GM18508 (cell line): ENCODE results near the gene PTPN20.
"Not testable (repeated sequence)": the region's sequence is repeated elsewhere in the genome, so short reads cannot be mapped to it uniquely, and the experiment has no call there.

Experiments
- ATAC-seq: cut with Tn5 transposase; IDR thresholded peaks from one replicate; pipeline ENCODE4 v1.9.1; 2021; ENCODE audit warnings: moderate number of reproducible peaks; ENCODE audit not compliant: insufficient read depth, unreplicated experiment

The PTPN20 gene

DNA sequence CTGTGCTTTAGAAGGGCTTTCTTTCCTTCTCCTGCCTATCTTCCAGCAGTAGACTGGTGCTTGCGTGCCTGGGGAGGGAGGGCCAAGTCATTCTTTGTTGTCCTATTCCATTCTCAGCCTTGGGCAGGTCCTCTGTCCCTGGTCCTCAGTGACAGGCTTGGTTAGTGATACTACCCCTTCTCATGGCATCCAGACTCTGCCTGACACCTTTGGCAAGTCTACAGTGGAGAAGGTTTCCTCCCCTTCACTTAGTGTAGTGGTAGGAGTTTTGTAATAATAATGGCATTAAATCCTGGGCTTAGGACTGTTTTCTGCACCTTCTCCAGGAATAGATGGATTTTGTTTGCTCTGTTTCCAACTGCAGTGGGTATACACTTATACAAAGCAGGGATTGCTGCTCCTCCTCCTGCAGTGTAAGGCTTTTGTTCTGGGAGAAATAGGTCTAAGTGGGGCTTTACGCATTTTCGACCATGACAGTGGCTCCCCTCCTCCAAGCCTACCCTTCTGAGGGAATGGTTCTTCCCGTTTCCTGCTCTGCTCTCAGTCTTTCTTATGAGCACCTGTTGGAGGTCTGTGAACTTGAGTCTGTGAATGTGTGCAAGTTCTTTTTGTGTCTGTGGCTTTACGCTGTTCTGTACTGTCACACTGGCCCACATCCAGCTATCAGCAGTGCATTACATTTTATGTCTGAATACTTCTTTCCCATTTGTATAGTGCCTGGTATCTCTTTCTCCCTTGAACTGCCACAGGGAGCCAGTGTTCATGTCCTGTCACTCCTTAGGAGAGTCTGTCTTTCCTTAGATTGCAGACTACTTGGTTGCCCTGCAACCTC, 37.7 kb downstream of the PTPN20 start:
- not testable (repeated sequence) for ATAC-seq

GRCh38 chr10:46952540-46952939, 41.3 kb downstream of the PTPN20 start:
- ATAC-seq = not testable (repeated sequence)

GRCh38 chr10:46960742-46961141, 49.5 kb downstream of the PTPN20 start:
- not testable (repeated sequence) for ATAC-seq

- not testable (repeated sequence) for ATAC-seq
Observed at GRCh38 chr10:46963356-46963755, 52.1 kb downstream of the PTPN20 start.

- not testable (repeated sequence) for ATAC-seq
Observed at GRCh38 chr10:46967013-46967412, 55.8 kb downstream of the PTPN20 start.

DNA sequence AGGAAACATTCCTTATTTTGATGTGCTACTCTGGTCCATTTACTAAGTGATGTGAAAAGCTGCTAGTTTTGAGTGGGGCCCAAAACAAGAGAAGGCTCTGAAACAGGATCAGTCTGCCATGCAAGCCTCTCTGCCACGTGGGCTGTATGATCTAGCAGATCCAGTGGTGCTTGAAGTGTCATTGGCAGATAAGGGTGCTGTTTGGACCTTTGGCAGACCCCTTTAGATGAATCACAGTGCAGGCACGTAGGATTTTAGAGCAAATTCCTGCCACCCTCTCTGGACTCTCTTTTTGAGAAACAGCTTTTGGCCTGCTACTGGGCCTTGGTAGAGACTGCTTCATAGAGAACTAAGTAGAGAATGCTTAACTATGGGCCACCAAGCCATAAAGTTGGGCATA, 69.0 kb downstream of the PTPN20 start:
- not testable (repeated sequence) for ATAC-seq

DNA sequence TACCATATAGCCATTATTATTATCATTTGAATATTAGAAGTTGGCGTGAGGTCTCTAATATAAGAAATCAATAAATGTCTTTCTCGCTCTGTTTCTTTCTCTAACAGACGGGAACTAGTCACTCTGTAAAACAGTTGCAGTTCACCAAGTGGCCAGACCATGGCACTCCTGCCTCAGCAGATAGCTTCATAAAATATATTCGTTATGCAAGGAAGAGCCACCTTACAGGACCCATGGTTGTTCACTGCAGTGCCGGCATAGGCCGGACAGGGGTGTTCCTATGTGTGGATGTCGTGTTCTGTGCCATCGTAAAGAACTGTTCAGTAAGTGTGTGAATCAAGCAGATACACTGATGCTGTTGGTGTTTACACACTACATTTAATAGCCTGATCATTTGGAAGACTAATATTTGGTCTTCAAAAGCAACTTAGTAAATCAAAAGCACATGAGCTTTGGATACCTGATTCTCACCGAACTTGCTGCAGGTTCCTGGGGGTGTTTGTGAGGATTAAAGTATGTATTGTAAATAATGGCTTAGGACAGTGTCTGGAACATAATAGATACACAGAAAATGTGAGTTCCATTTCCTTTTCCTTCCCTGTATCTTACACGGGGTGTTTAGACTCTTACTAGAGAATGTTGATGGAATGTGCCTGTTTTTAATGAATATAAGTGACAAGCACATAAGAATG, 76.2 kb downstream of the PTPN20 start:
- peak; percentile 89 for ATAC-seq

DNA sequence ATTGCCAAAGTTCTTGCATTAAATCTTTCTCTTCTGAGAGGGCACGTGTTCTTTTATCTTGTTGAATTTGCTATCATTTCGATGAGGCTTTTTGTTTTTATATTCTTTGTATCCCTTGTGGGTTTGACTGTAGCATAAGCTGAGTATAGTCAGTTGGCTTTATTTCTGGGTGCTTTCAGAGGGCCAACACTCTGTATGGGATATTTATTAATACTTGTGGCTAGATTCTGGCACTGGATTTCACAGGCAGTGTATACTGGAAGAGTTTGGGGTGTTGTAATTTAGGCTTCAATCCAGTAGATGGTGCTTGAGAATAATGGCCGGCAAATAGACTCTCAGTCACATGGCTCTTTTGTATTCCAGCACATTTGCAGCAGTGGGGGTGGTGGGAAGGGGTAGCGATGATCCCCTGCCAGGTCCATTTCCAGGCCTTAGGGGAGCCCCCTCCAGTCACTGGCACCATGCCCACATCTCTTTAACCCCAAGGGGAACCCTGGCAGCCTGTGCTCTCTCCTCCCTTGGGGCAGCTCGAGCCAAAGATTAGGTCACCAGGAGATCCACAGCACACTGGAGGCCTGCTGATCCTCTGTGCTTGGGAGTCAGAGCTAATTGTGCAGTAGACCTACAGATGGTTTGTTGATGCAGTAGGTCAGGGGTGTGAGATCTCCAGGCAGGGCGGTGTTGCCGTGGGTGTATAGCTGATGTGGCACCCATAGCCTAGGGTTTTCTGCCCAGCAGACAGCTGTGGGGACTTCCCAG, 81.8 kb downstream of the PTPN20 start:
- ATAC-seq = no peak

DNA sequence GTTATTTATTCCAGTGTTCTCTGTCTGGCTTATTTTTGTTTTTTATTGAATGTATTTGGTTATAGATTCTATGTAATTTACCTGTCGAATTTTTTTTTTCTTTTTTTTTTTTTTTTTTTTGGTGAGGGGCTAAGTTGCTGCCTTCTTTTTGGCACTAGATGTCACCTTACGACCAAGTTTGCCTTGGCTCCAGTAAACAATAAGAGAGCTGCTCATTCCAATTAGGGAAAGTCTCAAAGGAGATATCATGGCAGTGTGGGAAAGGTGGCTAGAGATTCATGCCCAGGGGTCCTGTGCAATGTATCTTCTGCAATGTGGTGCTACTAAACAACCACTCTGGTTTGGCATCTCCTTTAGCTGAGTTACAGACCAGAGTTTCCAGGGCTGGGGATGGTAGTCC, 84.0 kb downstream of the PTPN20 start:
- no peak for ATAC-seq

DNA sequence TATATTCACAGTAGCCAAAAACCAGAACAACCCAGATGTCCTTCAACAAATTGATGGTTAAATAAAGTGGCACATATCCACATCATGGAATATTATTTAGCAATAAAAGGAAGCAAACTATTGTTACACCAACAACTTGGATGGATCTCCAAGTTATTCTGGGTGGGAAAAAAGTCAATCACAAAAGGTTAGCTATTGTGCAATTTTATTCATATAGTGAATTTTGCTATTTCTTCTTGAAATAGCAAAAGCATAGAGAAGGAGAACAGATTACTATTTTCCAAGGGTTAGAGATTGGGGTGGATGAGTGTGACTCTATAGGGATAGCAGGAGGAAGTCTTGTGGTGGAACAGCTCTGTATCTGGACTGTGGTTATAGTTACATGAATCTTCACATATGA, 87.0 kb downstream of the PTPN20 start:
- no peak for ATAC-seq

DNA sequence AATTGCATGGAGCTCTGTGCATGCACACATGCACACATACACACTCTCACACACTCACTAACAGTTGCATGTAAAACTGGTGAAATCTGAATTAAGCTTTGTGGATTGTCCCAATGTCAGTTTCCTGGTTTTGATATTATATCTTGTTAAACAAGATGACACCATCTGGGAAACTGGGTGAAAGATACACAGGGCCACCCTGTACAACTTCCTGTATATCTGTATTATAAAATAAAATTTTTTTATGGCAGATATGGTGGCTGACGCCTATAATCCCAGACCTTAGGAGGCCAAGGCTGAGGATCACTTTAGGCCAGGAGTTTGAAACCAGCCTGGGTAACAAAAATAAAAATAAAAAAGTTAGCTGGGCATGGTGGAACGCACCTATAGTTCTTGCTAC, 87.4 kb downstream of the PTPN20 start:
- ATAC-seq = no peak

DNA sequence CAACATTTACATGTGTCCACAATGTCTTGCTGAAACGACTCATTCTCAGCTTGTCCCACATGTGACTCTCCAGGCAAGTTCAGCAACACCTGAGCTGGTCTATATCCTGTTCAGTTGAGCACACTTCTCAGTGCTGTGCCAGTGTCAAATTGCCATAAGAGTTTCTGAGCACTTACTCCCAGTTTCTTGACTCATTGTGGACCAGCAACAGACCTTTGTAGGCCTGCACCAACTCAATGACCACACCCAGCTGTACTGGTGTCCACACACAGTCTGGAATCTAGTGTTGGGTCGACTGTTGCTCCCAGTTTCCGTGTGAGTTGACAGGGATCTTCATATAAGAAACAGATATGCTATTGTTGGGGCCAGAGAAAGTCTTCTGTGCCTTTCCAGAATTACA, 88.0 kb downstream of the PTPN20 start:
- ATAC-seq = no peak

GRCh38 chr10:47008769-47009168, 97.5 kb downstream of the PTPN20 start:
- no peak for ATAC-seq

- no peak for ATAC-seq
Observed at GRCh38 chr10:47009215-47009838, 98.1 kb downstream of the PTPN20 start.

DNA sequence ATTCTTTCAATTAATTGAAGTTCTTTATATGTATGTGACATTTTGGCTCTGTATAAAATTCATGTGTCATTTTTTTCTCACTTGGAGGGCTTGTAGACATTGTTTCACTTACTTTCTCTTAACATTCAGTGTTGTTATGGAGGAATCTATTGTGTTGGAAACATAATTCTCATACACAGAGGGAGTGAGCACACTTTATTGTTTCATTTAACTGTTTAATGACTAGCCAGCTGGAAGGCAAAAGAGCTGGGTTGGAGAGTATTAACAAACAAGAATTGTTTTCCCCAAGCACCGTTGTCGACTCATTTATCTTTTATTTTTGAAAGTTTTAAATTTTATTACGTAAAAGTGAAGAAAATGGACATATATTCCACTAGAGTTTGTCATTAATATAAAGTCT, 98.8 kb downstream of the PTPN20 start:
- no peak for ATAC-seq

DNA sequence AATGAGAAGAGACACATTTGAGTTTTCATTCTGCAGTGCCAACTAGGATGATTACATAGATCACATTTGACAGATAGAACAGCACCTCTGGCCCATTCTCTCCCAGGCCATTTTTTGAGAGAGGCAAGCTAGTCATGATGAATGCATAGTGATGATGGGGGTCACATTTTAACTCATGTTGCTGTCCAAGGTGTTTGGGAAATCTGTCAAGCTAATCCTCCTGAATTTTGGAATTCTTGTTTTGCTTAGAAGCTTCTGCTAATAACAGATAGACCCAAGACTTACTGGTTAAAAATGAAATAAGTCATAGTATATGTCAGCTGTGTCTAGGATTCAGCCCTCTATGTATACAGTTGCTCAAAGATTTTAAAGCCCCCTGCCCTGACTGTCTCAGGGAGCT, 101.0 kb downstream of the PTPN20 start:
- ATAC-seq = no peak

DNA sequence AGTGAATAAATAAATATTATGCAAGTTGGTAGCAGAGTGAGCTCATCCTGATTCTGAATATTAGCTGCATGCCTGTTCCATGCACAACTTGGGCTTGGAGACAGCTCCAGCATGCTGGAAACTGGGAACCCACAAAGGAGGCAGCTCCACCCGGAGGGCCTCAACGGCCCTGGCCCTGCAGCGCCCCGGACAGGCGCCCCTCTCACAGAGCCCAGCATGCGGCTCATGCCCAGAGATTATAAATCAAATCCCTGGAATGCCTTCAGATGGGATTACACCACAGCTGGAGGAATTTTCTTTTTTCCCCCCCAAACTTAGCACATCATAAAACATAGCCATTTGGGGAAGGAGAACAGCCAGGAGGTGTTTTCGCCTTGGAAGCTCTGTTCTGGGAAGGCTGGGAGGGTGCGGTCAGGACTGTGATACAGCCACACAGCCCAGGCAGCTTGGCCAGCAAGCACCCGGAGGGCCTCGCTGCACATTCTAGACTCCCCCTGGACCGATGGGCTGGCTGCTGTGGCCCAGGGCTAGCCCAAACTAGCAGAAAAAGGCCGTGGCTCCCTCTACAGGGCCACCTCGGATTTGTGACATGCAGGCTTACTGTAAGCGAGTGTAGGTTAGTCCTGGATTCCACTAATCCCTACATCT, 102.4 kb downstream of the PTPN20 start:
- no peak for ATAC-seq

- ATAC-seq = no peak
Observed at GRCh38 chr10:47015404-47015803, 104.2 kb downstream of the PTPN20 start.

- no peak for ATAC-seq
Observed at GRCh38 chr10:47016564-47016963, 105.3 kb downstream of the PTPN20 start.
